Uterus (tissue), 2 donors: ENCODE results near the gene SLC17A2.

Source experiments
- CTCF ChIP-seq, 4 experiments: fragments of 200-600 bp in 2 of 4; fragments of 450-650 bp in 2 of 4; sonication (generic) in 2 of 4; IDR thresholded peaks; one replicate each; pipeline ENCODE4 v1.5.1; 2016 to 2019; ENCODE audit warnings: antibody characterized with exemption in 4 of 4, mild to moderate bottlenecking in 2 of 4, moderate library complexity in 1 of 4
- POLR2A ChIP-seq, 2 donors: fragments of 450-650 bp; IDR thresholded peaks; one replicate each; pipeline ENCODE4 v1.6.1; 2016; ENCODE audit warnings: antibody characterized with exemption in 2 of 2, mild to moderate bottlenecking in 1 of 2, moderate library complexity in 1 of 2

- TF ChIP-seq CTCF (IDR thresholded peaks at IDR 0.05) (no peak), POLR2A (IDR thresholded peaks at IDR 0.05) (no peak)
Observed at GRCh38 chr6:25959890-25960536, 29.5 kb upstream of the SLC17A2 start.
